HG03103 (cell line): ENCODE data around the gene ITGA8.
A peak's percentile ranks its signal among the peaks of the same experiment; 100 is the strongest.
"Not testable (repeated sequence)": the region's sequence is repeated elsewhere in the genome, so short reads cannot be mapped to it uniquely, and the experiment has no call there.

ENCODE experiments used
- ATAC-seq: cut with Tn5 transposase; IDR thresholded peaks from one replicate; pipeline ENCODE4 v1.9.1; 2021; ENCODE audit warnings: low read depth; ENCODE audit not compliant: unreplicated experiment

Gene ITGA8

GRCh38 chr10:15624401-15625196 is 95.1 kb downstream of the ITGA8 start:
- no peak for ATAC-seq

- no peak for ATAC-seq
These were observed 98.7 kb downstream of the ITGA8 start for GRCh38 chr10:15620836-15621515.

- ATAC-seq = no peak
These were observed 99.4 kb downstream of the ITGA8 start for GRCh38 chr10:15620337-15620736.

GRCh38 chr10:15609246-15609645 is 110.5 kb downstream of the ITGA8 start:
- no peak for ATAC-seq

- ATAC-seq = no peak
These were observed 113.3 kb downstream of the ITGA8 start for GRCh38 chr10:15606377-15606776.

- no peak for ATAC-seq
These were observed 113.9 kb downstream of the ITGA8 start for GRCh38 chr10:15605740-15606369.

- no peak for ATAC-seq
These were observed 116.2 kb downstream of the ITGA8 start for GRCh38 chr10:15603446-15604011.

- no peak for ATAC-seq
These were observed 117.9 kb downstream of the ITGA8 start for GRCh38 chr10:15601819-15602218.

GRCh38 chr10:15595260-15595659 is 124.5 kb downstream of the ITGA8 start:
- no peak for ATAC-seq

GRCh38 chr10:15591937-15592336 is 127.8 kb downstream of the ITGA8 start:
- no peak for ATAC-seq

- no peak for ATAC-seq
These were observed 128.3 kb downstream of the ITGA8 start for GRCh38 chr10:15591431-15591830.

GRCh38 chr10:15588635-15589508 is 130.8 kb downstream of the ITGA8 start:
- ATAC-seq = no peak

- ATAC-seq = no peak
These were observed 131.6 kb downstream of the ITGA8 start for GRCh38 chr10:15588151-15588550.

GRCh38 chr10:15587271-15587670 is 132.5 kb downstream of the ITGA8 start:
- no peak for ATAC-seq

- ATAC-seq = peak; percentile 92
These were observed 134.4 kb downstream of the ITGA8 start for GRCh38 chr10:15585303-15585715.

GRCh38 chr10:15582972-15583371 is 136.8 kb downstream of the ITGA8 start:
- not testable (repeated sequence) for ATAC-seq

GRCh38 chr10:15579605-15580004 is 140.1 kb downstream of the ITGA8 start:
- no peak for ATAC-seq

- no peak for ATAC-seq
These were observed 147.1 kb downstream of the ITGA8 start for GRCh38 chr10:15572531-15573045.

- ATAC-seq = no peak
These were observed 148.1 kb downstream of the ITGA8 start for GRCh38 chr10:15571575-15571974.

GRCh38 chr10:15570738-15571339 is 148.9 kb downstream of the ITGA8 start:
- no peak for ATAC-seq
